Glomerular visceral epithelial cell (primary cell): ENCODE measurements around the gene PRKAR1B.

Experiments
- DNase-seq: peaks from one replicate; pipeline ENCODE4 v3.0.0-alpha.2; 2016; ENCODE audit errors: extremely low spot score

The PRKAR1B gene

GRCh38 chr7:603152-603951, 123.7 kb downstream of the PRKAR1B start:
- DNase-seq: no peak

- DNase-seq: no peak
These were observed 124.5 kb downstream of the PRKAR1B start for GRCh38 chr7:602341-603141.

- no peak for DNase-seq
These were observed 125.3 kb downstream of the PRKAR1B start for GRCh38 chr7:601595-602340.

GRCh38 chr7:601036-601594, 126.0 kb downstream of the PRKAR1B start:
- no peak for DNase-seq

GRCh38 chr7:600149-601035, 126.7 kb downstream of the PRKAR1B start:
- DNase-seq: no peak

GRCh38 chr7:598899-599298, 128.2 kb downstream of the PRKAR1B start:
- no peak for DNase-seq

GRCh38 chr7:597348-598178, 129.5 kb downstream of the PRKAR1B start:
- no peak for DNase-seq

GRCh38 chr7:596819-597182, 130.3 kb downstream of the PRKAR1B start:
- no peak for DNase-seq

- DNase-seq: no peak
These were observed 130.8 kb downstream of the PRKAR1B start for GRCh38 chr7:596071-596818.

- no peak for DNase-seq
These were observed 131.5 kb downstream of the PRKAR1B start for GRCh38 chr7:595621-596010.

GRCh38 chr7:594920-595620, 132.0 kb downstream of the PRKAR1B start:
- no peak for DNase-seq

- no peak for DNase-seq
These were observed 132.7 kb downstream of the PRKAR1B start for GRCh38 chr7:594212-594913.

- DNase-seq: no peak
These were observed 133.6 kb downstream of the PRKAR1B start for GRCh38 chr7:593324-594115.

GRCh38 chr7:591856-592628, 135.0 kb downstream of the PRKAR1B start:
- no peak for DNase-seq

- no peak for DNase-seq
These were observed 136.1 kb downstream of the PRKAR1B start for GRCh38 chr7:590731-591551.
